ACC112 (cell line): Measurements from ENCODE around the gene LAMA3.

Experiments used
- H2AFZ ChIP-seq: fragments of 200-600 bp; sonication (generic); one replicate; pipeline ENCODE4 v1.6.0; 2017; ENCODE audit warnings: antibody characterized with exemption, low read length; ENCODE audit not compliant: unreplicated experiment
- H3K27ac ChIP-seq: fragments of 200-600 bp; sonication (generic); 2 replicates; pipeline ENCODE4 v1.5.1; 2014; ENCODE audit warnings: low read depth, mild to moderate bottlenecking, antibody characterized with exemption, low read length, moderate library complexity
- H3K27me3 ChIP-seq: fragments of 200-600 bp; sonication (generic); 2 replicates; pipeline ENCODE4 v1.6.1; 2014; ENCODE audit warnings: mild to moderate bottlenecking, antibody characterized with exemption, low read length, moderate library complexity, mixed read lengths; ENCODE audit not compliant: insufficient read depth
- H3K36me3 ChIP-seq: fragments of 200-600 bp; sonication (generic); 2 replicates; pipeline ENCODE4 v1.6.1; 2016; ENCODE audit warnings: mild to moderate bottlenecking, antibody characterized with exemption, low read length, moderate library complexity, mixed read lengths; ENCODE audit not compliant: insufficient read depth
- H3K4me1 ChIP-seq: fragments of 200-600 bp; sonication (generic); one replicate; pipeline ENCODE4 v1.6.1; 2016; ENCODE audit warnings: low read length, mixed read lengths; ENCODE audit not compliant: insufficient read depth, unreplicated experiment, control insufficient read depth
- H3K4me3 ChIP-seq: fragments of 200-600 bp; sonication (generic); 2 replicates; pipeline ENCODE4 v1.5.1; 2014; ENCODE audit warnings: mild to moderate bottlenecking, low read depth, low read length
- H3K79me2 ChIP-seq: fragments of 200-600 bp; sonication (generic); one replicate; pipeline ENCODE4 v1.6.0; 2016; ENCODE audit warnings: low read length; ENCODE audit not compliant: control insufficient read depth, unreplicated experiment, insufficient read depth

Gene LAMA3

DNA sequence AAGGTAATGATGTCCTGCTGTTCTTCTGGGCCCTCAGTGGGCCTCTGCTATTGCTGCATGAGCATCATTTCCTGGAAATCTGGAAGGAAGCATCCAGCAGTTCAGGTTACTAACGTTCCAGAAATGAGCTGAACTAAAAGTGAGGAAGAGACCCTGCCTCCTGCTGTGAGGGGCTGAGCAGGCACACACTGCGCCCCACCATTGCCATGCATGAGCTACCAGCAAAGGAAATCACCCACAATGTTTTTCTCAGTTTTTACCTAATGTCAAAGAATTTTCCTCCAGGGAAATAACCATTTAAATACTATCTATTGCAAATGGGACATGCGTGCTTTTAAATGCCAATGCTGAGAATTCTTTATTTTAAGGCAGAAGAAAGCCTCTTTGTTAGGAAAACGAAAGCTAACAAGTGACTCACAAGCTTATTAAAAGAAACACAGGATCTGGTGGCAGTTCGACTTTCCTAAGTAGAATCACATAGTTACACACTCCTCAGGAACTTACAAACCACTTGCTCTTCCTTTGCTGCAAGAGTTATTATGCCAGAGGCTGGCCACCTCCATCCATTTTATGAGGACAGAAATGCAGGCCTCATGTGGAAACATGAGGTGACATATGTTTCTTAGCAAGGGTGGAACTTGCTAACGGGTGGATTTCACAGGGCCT lies 172.7 kb downstream of the LAMA3 start:
- Histone ChIP-seq H3K79me2 (no peaks in the 10 kb centered on the region), H3K27ac (peak overlapping the region; percentile 35), H3K27me3 (no peaks in the 10 kb centered on the region), H3K4me1 (peaks cover 13% of the 10 kb centered on the region), H3K4me3 (no peak overlapping the region), H2AFZ (peak overlapping the region; percentile 69), H3K36me3 (no peaks in the 10 kb centered on the region)

DNA sequence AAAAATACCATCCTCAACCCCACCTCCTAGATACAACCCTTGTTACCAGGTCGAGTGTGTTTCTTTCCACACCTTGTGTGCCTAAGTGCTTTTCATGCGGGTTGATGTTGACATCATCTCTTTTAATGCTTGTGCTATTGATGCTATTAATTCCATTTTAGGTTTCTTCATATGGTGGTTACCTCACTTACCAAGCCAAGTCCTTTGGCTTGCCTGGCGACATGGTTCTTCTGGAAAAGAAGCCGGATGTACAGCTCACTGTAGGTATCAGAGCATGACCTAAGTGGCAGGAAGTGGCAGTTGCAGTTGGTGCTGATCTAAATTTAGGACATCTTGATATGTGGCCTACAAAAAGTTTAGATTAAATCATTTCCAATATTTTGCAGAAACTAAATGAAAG lies 175.4 kb downstream of the LAMA3 start:
- H3K36me3 ChIP-seq = no peaks in the 10 kb centered on the region
- H3K27ac ChIP-seq = no peak overlapping the region
- peaks cover 13% of the 10 kb centered on the region for H3K4me1 ChIP-seq
- no peak overlapping the region for H3K4me3 ChIP-seq
- H2AFZ ChIP-seq = no peak overlapping the region
- no peaks in the 10 kb centered on the region for H3K27me3 ChIP-seq
- H3K79me2 ChIP-seq = no peaks in the 10 kb centered on the region

DNA sequence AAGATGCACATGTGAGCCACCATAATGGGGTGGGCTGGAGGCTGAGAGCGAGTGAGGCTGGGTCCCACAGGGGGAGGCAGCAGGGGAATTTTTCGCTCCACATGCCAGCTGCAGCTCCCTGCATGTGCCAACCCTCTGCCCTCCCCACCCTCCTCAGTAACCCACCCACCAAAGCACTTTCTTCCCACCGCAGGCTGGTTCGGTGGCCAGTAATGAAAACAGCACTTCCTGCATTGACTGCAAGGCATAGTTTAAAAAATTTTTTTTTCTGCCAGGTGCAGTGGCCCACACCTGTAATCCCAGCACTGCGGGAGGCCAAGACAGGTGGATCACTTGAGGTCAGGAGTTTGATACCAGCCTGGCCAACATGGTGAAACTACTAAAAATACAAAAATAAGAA lies 177.8 kb downstream of the LAMA3 start:
- Histone ChIP-seq H3K4me3 (no peak overlapping the region), H3K27me3 (no peaks in the 10 kb centered on the region), H2AFZ (no peak overlapping the region), H3K27ac (no peak overlapping the region), H3K4me1 (peaks cover 13% of the 10 kb centered on the region), H3K36me3 (no peaks in the 10 kb centered on the region), H3K79me2 (no peaks in the 10 kb centered on the region)

DNA sequence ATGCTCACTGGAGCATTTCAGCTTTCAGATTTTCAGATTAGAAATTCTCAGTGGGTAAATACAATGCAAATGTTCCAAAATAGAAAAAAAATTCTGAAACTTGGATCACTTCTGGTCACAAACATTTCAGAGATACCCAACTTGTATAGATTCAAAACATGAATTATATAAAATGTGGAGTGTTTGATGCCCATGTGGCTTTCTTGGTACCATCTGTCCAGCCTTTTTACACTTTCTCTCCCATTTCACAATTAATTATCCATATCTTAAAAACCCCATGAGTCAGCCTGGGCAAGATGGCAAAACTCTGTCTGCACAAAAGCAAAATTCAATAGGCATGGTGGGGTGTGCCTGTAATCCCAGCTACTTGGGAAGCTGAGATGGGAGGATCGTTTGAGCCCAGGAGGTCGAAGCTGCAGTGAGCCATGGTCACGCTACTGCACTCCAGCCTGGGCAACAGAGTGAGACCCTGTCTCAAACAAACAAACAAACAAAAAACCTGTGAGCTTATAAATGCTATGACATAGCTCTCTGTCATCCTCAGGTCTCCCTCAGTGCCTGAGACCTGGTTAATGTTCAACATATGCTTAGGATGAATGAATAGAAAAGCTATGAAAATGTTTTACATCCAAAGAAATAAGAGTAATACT lies 179.0 kb downstream of the LAMA3 start:
- no peaks in the 10 kb centered on the region for H3K27me3 ChIP-seq
- no peak overlapping the region for H3K4me3 ChIP-seq
- H2AFZ ChIP-seq = no peak overlapping the region
- no peaks in the 10 kb centered on the region for H3K79me2 ChIP-seq
- no peak overlapping the region for H3K27ac ChIP-seq
- H3K4me1 ChIP-seq = peaks cover 7% of the 10 kb centered on the region
- H3K36me3 ChIP-seq = no peaks in the 10 kb centered on the region

DNA sequence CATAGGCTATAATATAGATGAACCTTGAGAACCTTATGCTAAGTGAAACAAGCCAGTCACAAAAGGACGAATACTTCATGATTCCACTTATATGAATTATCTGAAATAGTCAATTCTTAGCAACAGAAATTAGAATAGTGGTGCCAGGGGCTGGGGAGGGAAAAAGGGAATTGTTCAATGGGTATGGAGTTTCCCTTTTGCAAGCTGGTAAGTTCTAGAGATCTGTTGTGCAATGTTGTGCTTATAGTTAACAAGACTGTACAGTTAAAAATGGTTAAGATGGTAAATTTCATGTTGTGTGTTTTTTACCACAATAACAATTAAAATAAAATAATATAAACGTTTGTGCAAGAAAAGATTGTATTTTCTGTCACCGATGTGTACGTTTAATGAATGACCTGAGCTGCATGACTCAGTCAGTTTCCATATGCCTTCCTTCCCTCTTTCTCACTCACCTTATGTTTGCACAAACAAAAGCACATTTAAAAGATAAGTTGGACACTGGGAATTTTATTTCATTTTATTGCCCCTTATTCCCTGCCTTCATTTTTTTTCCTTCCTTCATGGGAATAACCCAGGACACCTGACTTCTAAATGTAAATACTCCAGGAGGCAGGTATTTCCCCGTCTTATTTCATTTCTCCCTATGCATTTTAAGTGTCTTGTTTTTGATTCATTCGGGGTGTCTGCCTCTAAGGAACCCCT lies 181.6 kb downstream of the LAMA3 start:
- Histone ChIP-seq H3K27me3 (no peaks in the 10 kb centered on the region), H2AFZ (no peak overlapping the region), H3K27ac (no peak overlapping the region), H3K79me2 (no peaks in the 10 kb centered on the region), H3K4me3 (no peak overlapping the region), H3K36me3 (no peaks in the 10 kb centered on the region), H3K4me1 (peaks cover 7% of the 10 kb centered on the region)

DNA sequence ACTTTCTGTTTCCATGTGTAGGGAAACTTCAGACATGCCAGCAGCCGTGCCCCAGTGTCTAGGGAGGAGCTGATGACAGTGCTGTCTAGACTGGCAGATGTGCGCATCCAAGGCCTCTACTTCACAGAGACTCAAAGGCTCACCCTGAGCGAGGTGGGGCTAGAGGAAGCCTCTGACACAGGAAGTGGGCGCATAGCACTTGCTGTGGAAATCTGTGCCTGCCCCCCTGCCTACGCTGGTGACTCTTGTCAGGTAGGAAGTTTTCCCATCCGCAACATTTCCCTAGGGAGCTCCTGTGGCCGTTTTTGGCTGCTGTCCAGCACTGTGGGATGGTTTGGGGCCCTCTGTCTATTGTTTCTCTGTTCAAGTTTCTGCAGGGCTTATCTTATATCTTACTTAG lies 182.2 kb downstream of the LAMA3 start:
- no peak overlapping the region for H3K27ac ChIP-seq
- no peaks in the 10 kb centered on the region for H3K36me3 ChIP-seq
- H3K79me2 ChIP-seq = no peaks in the 10 kb centered on the region
- H3K27me3 ChIP-seq = no peaks in the 10 kb centered on the region
- H3K4me1 ChIP-seq = peaks cover 7% of the 10 kb centered on the region
- H2AFZ ChIP-seq = no peak overlapping the region
- no peak overlapping the region for H3K4me3 ChIP-seq

DNA sequence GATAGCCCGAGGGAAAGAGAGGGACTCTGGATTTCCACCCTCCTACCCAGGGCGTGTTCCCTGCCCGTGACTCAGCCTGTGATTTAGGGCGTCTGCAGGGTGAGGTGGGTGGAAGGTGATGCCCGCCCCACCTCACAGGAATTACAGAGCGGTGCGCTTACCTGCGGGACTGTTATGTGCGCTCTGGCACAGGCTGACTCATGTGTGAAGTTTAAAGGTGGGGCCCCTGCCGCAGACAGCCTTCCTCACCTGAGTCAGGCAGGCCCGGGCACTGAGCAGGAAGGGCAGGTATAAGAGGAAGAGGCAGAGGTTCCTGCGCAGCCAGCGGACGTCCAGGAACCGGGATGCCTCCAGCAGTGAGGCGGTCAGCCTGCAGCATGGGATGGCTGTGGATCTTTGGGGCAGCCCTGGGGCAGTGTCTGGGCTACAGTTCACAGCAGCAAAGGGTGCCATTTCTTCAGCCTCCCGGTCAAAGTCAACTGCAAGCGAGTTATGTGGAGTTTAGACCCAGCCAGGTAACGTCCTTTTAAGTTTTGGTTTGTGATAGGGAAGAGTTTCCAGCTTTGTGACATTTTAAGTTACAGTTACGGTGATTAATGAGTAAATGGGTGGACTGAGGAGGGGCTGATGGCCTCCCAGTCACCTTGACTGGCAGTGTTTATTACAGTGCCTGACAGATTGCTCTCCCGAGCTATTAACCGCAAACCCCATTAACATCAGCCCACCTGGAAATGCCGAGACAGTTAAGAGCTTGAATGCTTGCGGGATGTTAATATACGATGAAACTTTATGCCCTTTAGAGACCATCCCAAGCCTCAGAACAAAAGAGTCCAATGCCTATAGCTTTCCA lies 183.7 kb downstream of the LAMA3 start:
- Histone ChIP-seq H3K27ac (no peak overlapping the region), H3K79me2 (no peaks in the 10 kb centered on the region), H3K4me3 (no peak overlapping the region), H3K4me1 (peaks cover 7% of the 10 kb centered on the region), H3K36me3 (no peaks in the 10 kb centered on the region), H2AFZ (no peak overlapping the region), H3K27me3 (no peaks in the 10 kb centered on the region)

DNA sequence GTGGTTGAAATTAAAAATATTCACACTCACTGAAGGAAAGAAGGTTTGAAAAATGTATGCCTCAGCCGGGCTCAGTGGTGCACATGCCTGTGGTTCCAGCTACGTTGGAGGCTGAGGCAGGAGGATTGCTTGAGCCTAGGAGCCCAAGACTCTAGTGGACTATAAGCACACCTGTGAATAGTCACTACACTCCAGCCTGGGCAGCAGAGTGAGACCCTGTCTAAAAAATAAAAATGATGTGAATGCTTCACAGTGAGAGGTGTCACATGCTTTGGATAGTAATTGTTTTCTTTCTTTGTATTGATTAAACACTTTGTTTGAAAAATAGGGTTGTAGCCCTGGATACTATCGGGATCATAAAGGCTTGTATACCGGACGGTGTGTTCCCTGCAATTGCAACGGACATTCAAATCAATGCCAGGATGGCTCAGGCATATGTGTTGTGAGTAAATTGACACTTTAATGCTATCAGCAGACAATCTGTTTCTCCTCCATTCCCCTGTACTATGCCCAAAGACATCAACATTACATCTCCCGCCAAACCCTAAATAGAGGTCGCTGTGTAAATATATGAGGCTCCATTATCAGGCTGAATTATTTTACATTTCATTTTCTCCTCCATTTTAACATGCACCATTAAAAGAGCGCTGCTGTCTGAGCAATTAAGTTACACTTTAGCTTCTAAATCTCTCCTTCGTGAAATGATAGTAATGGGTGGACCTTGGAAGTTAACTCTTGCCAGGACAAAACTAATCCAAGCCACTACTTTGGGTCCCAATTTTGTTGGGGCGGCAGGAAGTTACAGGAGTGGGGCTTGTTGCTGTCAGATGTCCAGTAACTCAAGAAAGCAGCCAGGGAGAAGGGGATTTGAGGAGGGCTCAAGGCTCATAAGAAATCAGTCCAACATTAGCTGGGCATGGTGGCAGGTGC lies 187.0 kb downstream of the LAMA3 start:
- no peaks in the 10 kb centered on the region for H3K79me2 ChIP-seq
- no peaks in the 10 kb centered on the region for H3K27me3 ChIP-seq
- H3K4me1 ChIP-seq = peaks cover 6% of the 10 kb centered on the region
- H2AFZ ChIP-seq = no peak overlapping the region
- H3K27ac ChIP-seq = no peak overlapping the region
- no peak overlapping the region for H3K4me3 ChIP-seq
- H3K36me3 ChIP-seq = no peaks in the 10 kb centered on the region

DNA sequence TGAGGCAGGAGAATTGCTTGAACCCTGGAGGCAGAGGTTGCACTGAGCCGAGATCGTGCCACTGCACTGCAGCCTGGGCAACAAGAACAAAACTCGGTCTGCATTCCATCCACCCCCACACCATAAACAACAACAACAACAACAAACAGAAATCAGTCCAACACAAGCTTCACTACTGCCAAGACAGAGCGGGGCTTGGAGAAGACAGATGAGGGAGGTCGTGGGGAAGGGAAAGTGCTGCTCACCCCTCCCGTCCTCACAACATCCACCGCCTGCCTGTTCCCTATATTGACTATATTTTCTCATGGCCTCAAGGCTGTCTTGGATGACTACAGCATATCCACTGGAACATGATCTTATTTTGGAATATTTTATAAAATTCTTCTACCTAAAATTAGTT lies 187.7 kb downstream of the LAMA3 start:
- Histone ChIP-seq H3K79me2 (no peaks in the 10 kb centered on the region), H3K36me3 (no peaks in the 10 kb centered on the region), H3K27me3 (no peaks in the 10 kb centered on the region), H2AFZ (no peak overlapping the region), H3K27ac (no peak overlapping the region), H3K4me1 (no peaks in the 10 kb centered on the region), H3K4me3 (no peak overlapping the region)

DNA sequence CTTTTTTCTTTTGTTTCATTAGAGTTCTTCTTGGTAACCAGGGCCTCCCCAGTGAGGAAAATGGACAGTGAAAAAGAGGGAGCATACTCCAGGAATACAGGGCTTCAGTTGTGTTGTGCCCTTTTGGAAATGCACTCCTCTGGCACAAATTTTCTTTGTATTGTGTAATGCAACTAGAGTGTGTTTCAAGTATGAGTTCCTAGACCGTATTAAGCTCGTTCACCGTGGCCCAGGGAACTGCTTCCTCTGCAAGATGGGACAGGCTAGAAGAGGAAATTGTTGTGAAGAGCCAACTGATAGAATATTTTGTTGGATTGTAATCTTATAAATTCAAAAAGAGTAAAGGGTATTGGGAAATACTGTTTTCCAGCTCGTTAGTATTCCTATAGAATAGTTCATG lies 188.1 kb downstream of the LAMA3 start:
- Histone ChIP-seq H3K36me3 (no peaks in the 10 kb centered on the region), H3K4me3 (no peak overlapping the region)

More for the DNA sequence above, 188.1 kb downstream of the LAMA3 start:
- Histone ChIP-seq H3K27ac (no peak overlapping the region), H2AFZ (no peak overlapping the region), H3K79me2 (no peaks in the 10 kb centered on the region), H3K4me1 (no peaks in the 10 kb centered on the region), H3K27me3 (no peaks in the 10 kb centered on the region)
